HG03575 (cell line): ENCODE results near the gene CAMP.
"Not testable (repeated sequence)": the region's sequence is repeated elsewhere in the genome, so short reads cannot be mapped to it uniquely, and the experiment has no call there.

ENCODE experiments used
- ATAC-seq: cut with Tn5 transposase; IDR thresholded peaks from one replicate; pipeline ENCODE4 v1.9.1; 2021; ENCODE audit not compliant: unreplicated experiment, insufficient number of reproducible peaks, low FRiP score; ENCODE audit errors: extremely low read depth

Gene CAMP

DNA sequence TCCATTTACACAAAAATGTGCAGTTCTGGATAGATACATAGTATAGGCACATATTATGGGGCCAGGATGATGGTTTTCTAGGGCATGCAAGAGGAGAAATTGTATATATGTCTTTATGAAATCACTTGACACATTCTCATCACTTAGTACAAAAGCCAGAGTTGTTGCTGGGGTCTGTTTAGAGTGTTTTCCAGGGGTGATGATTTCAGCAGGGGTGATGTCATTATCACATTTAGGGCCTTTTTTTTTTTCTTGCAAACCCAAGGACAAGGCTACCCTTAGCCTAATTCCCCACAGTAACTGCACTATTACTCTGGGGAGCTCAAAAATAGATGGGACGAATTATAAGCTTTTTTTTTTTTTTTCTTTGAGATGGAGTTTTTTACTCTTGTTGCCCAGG is 21.2 kb downstream of the CAMP start:
- ATAC-seq = no peak

- no peak for ATAC-seq
These were observed 21.8 kb downstream of the CAMP start for GRCh38 chr3:48245136-48245535.

DNA sequence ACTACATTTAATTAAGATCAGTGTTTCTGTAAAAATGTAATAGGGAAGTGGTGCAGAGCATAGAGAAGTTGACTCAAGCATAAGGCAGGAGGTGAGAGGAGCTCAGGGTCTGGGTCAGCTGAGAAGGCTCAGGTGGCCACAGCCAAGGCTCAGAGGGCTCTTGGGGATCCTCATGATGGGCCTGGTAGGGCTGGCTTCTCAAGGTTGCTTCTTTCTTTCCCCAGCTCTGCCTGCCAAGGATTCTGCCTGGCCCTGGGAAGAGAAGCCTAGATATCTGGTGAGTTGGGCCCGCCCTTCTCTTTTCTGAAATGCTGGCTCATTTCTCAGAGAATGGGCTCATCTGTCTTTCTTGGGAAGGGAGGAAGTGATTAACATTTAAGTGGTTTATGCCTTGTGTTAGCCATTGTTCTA is 24.1 kb downstream of the CAMP start:
- no peak for ATAC-seq

GRCh38 chr3:48248095-48248850 is 25.0 kb downstream of the CAMP start:
- no peak for ATAC-seq

- no peak for ATAC-seq
These were observed 33.3 kb downstream of the CAMP start for GRCh38 chr3:48256557-48256956.

- ATAC-seq = no peak
These were observed 35.2 kb downstream of the CAMP start for GRCh38 chr3:48258530-48258929.

GRCh38 chr3:48267782-48268181 is 44.5 kb downstream of the CAMP start:
- ATAC-seq = no peak

GRCh38 chr3:48268381-48268935 is 45.2 kb downstream of the CAMP start:
- ATAC-seq = no peak

DNA sequence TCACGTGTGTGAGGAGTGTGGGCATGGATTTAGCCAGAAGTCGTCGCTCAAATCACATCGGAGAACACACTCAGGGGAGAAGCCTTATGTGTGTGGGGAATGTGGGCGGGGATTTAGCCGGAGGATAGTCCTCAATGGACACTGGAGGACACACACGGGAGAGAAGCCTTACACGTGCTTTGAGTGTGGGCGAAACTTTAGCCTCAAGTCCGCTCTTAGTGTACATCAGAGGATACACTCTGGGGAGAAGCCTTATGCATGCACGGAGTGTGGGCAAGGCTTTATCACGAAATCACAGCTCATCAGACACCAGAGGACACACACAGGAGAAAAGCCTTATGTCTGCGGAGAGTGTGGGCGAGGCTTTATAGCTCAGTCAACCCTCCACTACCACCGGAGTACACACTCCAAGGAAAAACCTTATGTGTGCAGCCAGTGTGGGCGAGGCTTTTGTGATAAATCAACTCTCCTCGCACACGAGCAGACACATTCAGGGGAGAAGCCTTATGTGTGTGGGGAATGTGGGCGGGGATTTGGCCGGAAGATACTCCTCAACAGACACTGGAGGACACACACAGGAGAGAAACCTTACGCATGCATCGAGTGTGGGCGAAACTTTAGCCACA is 45.8 kb downstream of the CAMP start:
- no peak for ATAC-seq

DNA sequence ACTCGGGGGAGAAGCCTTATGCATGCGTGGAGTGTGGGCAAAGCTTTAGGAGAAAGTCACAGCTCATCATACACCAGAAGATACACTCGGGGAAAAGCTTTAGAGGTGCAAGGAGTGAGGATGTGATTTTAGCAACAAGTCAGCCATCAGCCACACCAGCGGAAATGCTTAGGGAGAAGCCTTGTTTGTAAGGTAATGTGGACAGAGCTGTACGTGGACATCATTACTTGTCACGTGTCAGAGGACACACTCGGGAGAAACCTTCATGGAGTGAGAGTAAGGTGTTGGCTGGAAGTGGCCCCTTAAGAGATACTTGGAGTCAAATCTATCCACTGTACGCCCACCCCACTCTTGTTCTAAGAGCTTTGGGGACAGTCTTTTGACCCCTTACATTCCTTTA is 46.3 kb downstream of the CAMP start:
- no peak for ATAC-seq

DNA sequence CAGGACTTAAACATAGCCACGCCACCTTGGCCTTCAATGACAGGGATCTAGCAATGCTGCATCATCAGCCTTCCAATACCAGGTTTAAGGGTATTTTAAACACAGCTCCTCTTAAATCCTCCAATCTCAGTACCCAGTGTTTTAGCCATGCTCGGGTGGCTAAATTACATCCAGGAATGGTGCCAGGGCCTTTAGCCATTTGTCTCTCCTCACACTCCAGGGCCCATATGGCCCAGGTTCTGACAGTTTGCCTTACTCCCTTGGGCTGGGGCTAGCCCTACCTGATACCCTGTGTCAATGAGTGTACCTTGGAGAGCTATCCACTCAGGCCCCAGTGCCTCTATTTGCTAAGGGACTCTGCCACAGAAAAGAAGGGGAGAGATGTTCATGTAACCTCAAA is 47.0 kb downstream of the CAMP start:
- no peak for ATAC-seq

GRCh38 chr3:48271223-48271622 is 47.9 kb downstream of the CAMP start:
- not testable (repeated sequence) for ATAC-seq

DNA sequence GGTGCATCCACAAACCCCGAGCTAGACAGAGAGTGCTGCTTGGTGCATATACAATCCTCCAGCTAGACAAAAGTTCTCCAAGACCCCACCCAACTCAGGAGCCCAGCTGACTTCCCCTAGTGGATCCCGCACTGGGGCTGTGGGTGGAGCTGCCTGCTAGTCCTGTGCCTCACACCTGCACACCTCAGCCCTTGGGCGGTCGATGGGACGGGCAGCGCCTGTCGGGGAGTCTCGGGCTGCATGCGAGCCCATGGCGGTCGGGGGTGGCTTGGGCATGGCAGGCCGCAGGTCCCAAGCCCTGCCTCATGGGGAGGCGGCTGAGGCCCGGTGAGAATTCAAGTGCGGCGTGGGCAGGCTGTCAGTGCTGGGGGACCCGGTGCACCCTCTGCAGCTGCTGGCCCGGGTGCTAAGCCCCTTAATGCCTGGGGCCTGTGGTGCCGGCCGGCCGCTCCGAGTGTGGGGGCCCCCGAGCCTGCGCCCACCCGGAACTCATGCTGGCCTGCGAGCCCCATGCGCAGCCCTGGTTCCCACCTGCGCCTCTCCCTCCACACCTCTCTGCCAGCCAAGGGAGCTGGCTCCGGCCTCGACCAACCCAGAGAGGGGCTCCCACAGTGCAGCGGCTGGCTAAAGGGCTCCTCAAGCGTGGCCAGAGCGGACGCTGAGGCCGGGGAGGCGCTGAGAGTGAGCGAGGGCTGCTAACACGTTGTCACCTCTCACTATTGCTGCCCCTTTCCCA is 48.6 kb downstream of the CAMP start:
- ATAC-seq = no peak

DNA sequence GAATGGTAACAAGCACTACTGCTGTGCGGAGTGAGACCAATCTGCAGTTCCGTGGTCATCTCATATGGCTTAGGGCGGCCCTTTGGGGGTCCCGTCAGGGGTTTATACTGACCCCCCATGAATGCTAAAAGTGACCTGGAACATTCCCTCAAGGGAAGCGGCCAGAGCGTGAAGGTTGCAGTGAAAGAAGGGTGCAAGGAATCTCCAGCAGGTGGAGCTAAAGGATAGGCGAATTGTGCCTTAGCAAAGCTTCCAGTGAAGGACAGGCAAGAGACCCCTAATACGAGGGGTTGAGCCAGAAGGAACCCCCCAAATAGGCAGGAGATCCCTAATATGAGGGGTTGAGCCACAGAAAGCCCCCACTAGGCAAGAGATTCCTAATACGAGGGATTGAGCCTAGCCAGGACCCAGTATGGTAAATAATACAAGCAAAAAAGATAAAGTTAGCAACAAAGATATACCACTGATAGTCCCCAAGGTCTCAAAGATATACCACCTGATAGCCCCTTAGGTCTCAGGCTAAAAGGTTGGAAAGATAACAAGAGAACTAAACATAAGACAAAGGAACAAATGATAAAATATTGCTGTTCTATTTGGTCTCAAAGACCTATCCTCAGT is 50.4 kb downstream of the CAMP start:
- no peak for ATAC-seq

DNA sequence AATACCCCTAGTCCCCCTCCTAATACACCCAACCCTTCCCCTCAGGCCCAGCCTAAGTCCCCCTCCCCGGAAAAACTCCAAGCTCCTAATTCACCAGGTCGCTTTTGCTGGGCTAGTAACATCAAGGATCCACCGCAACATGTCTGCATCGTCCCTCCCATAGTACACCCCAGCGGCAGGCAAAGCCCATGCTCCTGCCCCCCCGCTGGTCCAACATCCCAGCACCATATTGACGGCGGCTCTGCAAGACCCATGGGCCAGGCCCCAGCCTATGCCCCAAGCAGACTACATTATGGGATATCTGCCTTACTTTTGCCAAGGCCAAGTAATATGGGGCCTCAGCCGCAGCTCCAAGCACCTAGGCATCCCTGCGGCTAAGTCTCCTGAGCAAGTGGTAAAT is 51.2 kb downstream of the CAMP start:
- no peak for ATAC-seq
